Tibial nerve (tissue), 4 donors: ENCODE data around the gene GPR171.

Experiments used
- EP300 ChIP-seq, 2 donors: sonication (generic); formaldehyde crosslinking; IDR thresholded peaks; one replicate each; pipeline ENCODE4 v1.6.1; 2017; ENCODE audit warnings: antibody characterized with exemption in 2 of 2, mild to moderate bottlenecking in 1 of 2
- POLR2A ChIP-seq, 2 donors: fragments of 450-650 bp; IDR thresholded peaks; one replicate each; pipeline ENCODE4 v1.6.1; 2017; ENCODE audit warnings: antibody characterized with exemption in 2 of 2, mild to moderate bottlenecking in 2 of 2, moderate library complexity in 2 of 2
- TF ChIP-seq, protein P1 (sequence below), 5 experiments: fragments of 200-600 bp in 3 of 5; fragments of 450-650 bp in 2 of 5; sonication (generic) in 3 of 5; IDR thresholded peaks; one replicate each; pipeline ENCODE4 v1.5.1; 2016 to 2019; ENCODE audit warnings: antibody characterized with exemption in 5 of 5, mild to moderate bottlenecking in 3 of 5, moderate library complexity in 2 of 5

DNA sequence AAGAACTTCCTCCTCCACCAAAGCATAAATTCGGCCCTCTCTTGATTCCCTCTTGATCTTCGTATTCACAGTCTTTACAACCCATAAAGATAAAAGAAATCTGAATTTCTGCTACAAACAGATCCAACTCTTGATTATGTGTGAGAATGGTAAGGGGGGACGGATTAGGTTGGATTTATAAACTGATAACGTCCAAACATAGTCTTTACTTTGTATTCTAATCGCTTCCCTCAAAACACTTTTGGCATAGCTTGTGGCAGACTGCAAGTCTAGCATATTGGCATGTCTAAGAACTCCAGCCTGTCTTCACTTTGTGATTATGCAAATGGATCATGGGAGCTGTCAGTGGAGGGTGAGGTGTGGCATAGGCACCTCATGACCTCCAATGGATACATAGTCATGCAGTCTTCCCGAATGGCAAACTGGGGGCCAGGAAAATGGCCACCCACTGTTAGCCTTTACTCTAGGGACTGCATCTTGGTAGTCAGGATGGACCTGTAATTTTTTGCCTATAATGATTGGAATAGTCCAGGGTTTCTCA lies 24.3 kb upstream of the GPR171 start:
- TF ChIP-seq, protein P1, sequence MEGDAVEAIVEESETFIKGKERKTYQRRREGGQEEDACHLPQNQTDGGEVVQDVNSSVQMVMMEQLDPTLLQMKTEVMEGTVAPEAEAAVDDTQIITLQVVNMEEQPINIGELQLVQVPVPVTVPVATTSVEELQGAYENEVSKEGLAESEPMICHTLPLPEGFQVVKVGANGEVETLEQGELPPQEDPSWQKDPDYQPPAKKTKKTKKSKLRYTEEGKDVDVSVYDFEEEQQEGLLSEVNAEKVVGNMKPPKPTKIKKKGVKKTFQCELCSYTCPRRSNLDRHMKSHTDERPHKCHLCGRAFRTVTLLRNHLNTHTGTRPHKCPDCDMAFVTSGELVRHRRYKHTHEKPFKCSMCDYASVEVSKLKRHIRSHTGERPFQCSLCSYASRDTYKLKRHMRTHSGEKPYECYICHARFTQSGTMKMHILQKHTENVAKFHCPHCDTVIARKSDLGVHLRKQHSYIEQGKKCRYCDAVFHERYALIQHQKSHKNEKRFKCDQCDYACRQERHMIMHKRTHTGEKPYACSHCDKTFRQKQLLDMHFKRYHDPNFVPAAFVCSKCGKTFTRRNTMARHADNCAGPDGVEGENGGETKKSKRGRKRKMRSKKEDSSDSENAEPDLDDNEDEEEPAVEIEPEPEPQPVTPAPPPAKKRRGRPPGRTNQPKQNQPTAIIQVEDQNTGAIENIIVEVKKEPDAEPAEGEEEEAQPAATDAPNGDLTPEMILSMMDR (IDR thresholded peaks at IDR 0.05) = no peak
- TF ChIP-seq POLR2A (IDR thresholded peaks at IDR 0.05) (no peak), EP300 (IDR thresholded peaks at IDR 0.05) (no peak)
